Breast epithelium (tissue), 3 donors: ENCODE data around the gene SOS2.

Experiments
- CTCF ChIP-seq, 3 donors: fragments of 450-650 bp; IDR thresholded peaks; one replicate each; pipeline ENCODE4 v1.5.1; 2016 to 2017; ENCODE audit warnings: antibody characterized with exemption in 3 of 3, mild to moderate bottlenecking in 3 of 3, moderate library complexity in 3 of 3
- POLR2A ChIP-seq: fragments of 450-650 bp; IDR thresholded peaks from one replicate; pipeline ENCODE4 v1.6.1; 2016; ENCODE audit warnings: antibody characterized with exemption, mild to moderate bottlenecking, moderate library complexity
- POLR2AphosphoS5 ChIP-seq, 3 donors: sonication (generic); formaldehyde crosslinking; IDR thresholded peaks; one replicate each; pipeline ENCODE4 v1.6.1; 2017; ENCODE audit warnings: antibody characterized with exemption in 3 of 3

DNA sequence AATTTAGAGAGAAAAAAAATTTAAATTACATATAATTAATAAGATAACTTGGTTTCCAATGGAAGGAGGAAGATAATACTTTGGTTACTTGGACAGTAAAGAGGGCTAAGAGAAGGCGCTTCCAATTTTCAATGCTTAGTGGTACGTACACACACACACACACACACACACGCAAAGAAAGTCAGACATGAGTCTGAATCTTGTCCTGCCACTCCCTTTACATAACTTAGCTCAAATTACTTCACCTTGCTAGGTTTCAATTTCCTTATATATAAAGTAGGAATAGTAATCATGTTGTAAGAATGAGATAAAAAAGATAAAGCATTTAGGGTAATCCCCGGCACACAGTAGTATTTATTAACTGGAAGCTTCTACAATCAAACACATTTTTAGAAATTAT lies 75.3 kb downstream of the SOS2 start:
- TF ChIP-seq CTCF (IDR thresholded peaks at IDR 0.05): no peak
- TF ChIP-seq POLR2A: no peak
- TF ChIP-seq POLR2AphosphoS5 (IDR thresholded peaks at IDR 0.05): no peak
